B cell (primary cell): Measurements from ENCODE around the gene MAPKAP1. TPM values are rescaled to one million over a fixed set of nuclear protein-coding genes. Genes with fewer than 3 reads are reported as not detected.

Source experiments
- ATAC-seq: fragments of 200-7000 bp; cut with Tn5 transposase; one replicate; pipeline ENCODE4 v1.10.0; 2021; ENCODE audit warnings: low read depth, mild to moderate bottlenecking, moderate number of reproducible peaks, moderate library complexity
- CTCF ChIA-PET: fragments of 350-600 bp; sonication (Branson Sonifier 250); formaldehyde crosslinking; loops from one replicate; lab custom pipeline; 2021; ENCODE audit warnings: antibody characterized with exemption, inconsistent platforms; lab: Charles Lee
- POLR2A ChIA-PET: fragments of 350-600 bp; sonication (Branson Sonifier 250); formaldehyde crosslinking; loops from one replicate; lab custom pipeline; 2021; ENCODE audit warnings: antibody characterized with exemption; lab: Charles Lee
- DNase-seq: peaks from one replicate; pipeline ENCODE4 v3.0.0; 2013
- H2AFZ ChIP-seq: 2 replicates; pipeline ENCODE4 v1.6.1; 2012; ENCODE audit warnings: mild to moderate bottlenecking, low read depth, low read length; ENCODE audit not compliant: insufficient read depth, poor library complexity, severe bottlenecking
- H3K27ac ChIP-seq, 2 donors: 1 replicate in 1 of 2; 2 replicates in 1 of 2; pipeline ENCODE4 v1.5.1; 2012 to 2013; ENCODE audit warnings: low read length in 2 of 2, mild to moderate bottlenecking in 2 of 2, moderate library complexity in 1 of 2
- H3K27me3 ChIP-seq, 4 experiments: fragments of 200-600 bp in 1 of 4; sonication (generic) in 1 of 4; replicated peaks in 1 of 4; 1 replicate in 2 of 4; 2 replicates in 2 of 4; pipeline versions ENCODE4 v1.6.1 to v1.7.0; 2013 to 2016; ENCODE audit warnings: low read length in 3 of 4, mild to moderate bottlenecking in 2 of 4, mixed read lengths in 1 of 4, moderate library complexity in 1 of 4; ENCODE audit not compliant: insufficient read depth in 4 of 4, control insufficient read depth in 3 of 4; ENCODE audit errors: control extremely low read depth in 1 of 4
- H3K36me3 ChIP-seq, 2 experiments: replicated peaks in 1 of 2; 1 replicate in 1 of 2; 2 replicates in 1 of 2; pipeline versions ENCODE4 v1.6.1 to v1.7.1; 2013; ENCODE audit warnings: low read length in 1 of 2; ENCODE audit not compliant: insufficient read depth in 2 of 2, control insufficient read depth in 1 of 2; ENCODE audit errors: control extremely low read depth in 1 of 2, extremely low read depth in 1 of 2
- H3K4me1 ChIP-seq, 2 donors: fragments of 200-600 bp in 1 of 2; sonication (generic) in 1 of 2; 1 replicate in 1 of 2; 2 replicates in 1 of 2; pipeline versions ENCODE4 v1.5.1 to v1.6.1; 2013 to 2017; ENCODE audit warnings: low read length in 2 of 2; ENCODE audit not compliant: control insufficient read depth in 2 of 2, insufficient read depth in 2 of 2
- H3K4me2 ChIP-seq: replicated peaks from 2 replicates; pipeline ENCODE3; 2012; ENCODE audit warnings: mild to moderate bottlenecking, low read depth, low read length; ENCODE audit not compliant: poor library complexity, severe bottlenecking
- H3K4me3 ChIP-seq, 5 experiments: fragments of 200-600 bp in 1 of 5; sonication (generic) in 1 of 5; 1 replicate in 3 of 5; 2 replicates in 2 of 5; pipeline versions ENCODE4 v1.5.1 to v1.7.0; 2011 to 2016; ENCODE audit warnings: low read length in 4 of 5, mild to moderate bottlenecking in 4 of 5, low read depth in 2 of 5, control low read depth in 1 of 5, moderate library complexity in 1 of 5; ENCODE audit not compliant: insufficient read depth in 1 of 5; ENCODE audit errors: control extremely low read depth in 1 of 5, extremely low read depth in 1 of 5
- H3K79me2 ChIP-seq: fragments of 200-600 bp; sonication (generic); one replicate; pipeline ENCODE4 v1.6.0; 2016; ENCODE audit warnings: low read length; ENCODE audit not compliant: control insufficient read depth, insufficient read depth
- H3K9ac ChIP-seq: fragments of 200-600 bp; sonication (generic); 2 replicates; pipeline ENCODE4 v1.6.1; 2017; ENCODE audit warnings: mild to moderate bottlenecking, low read length, moderate library complexity
- H3K9me3 ChIP-seq, 3 donors: one replicate each; pipeline versions ENCODE4 v1.6.1 to v1.7.1; 2013; ENCODE audit warnings: low read length in 2 of 3; ENCODE audit not compliant: control insufficient read depth in 2 of 3, insufficient read depth in 1 of 3; ENCODE audit errors: control extremely low read depth in 1 of 3
- H4K20me1 ChIP-seq: 2 replicates; pipeline ENCODE4 v1.6.0; 2012; ENCODE audit warnings: mild to moderate bottlenecking, low read length; ENCODE audit not compliant: insufficient read depth, control insufficient read depth, poor library complexity, severe bottlenecking
- H3K27ac Mint-ChIP-seq: one replicate; pipeline ENCODE4 v1.8.0; 2021; ENCODE audit warnings: mixed read lengths
- H3K27me3 Mint-ChIP-seq: one replicate; pipeline ENCODE4 v1.8.0; 2021; ENCODE audit warnings: mixed read lengths
- H3K4me1 Mint-ChIP-seq: one replicate; pipeline ENCODE4 v1.8.0; 2021; ENCODE audit warnings: mixed read lengths
- H3K4me3 Mint-ChIP-seq: one replicate; pipeline ENCODE4 v1.8.0; 2021; ENCODE audit warnings: mixed read lengths
- H3K9me3 Mint-ChIP-seq: one replicate; pipeline ENCODE4 v1.8.0; 2022; ENCODE audit warnings: mixed read lengths; ENCODE audit not compliant: insufficient read depth
- EZH2 ChIP-seq: IDR thresholded peaks from 2 replicates; pipeline ENCODE4 v1.6.1; 2012; ENCODE audit warnings: borderline replicate concordance, low read depth, mild to moderate bottlenecking, moderate library complexity, low read length; ENCODE audit not compliant: insufficient read depth, poor library complexity, severe bottlenecking
- WGBS: methylation state at CpG from one replicate; pipeline ENCODE4 v1.1.5; 2013; ENCODE audit warnings: missing lambda C conversion rate; ENCODE audit not compliant: insufficient coverage; 5-methylcytosine and 5-hydroxymethylcytosine counted together
- intact Hi-C: fragments of 100-400 bp; cut with micrococcal nuclease; formaldehyde crosslinking; loops from one replicate; pipeline ENCODE4 v1.10.0; 2022
- polyA plus RNA-seq: library from polyadenylated mRNA; depleted of rRNA; stranded (reverse); fragments of >200 nt; gene quantifications from 2 replicates; pipeline ENCODE4 v1.2.3, GENCODE V29; 2012
- total RNA-seq, 2 donors: library from RNA; stranded (reverse); fragments of 120-200 nt in 1 of 2; gene quantifications; 1 replicate in 1 of 2; 2 replicates in 1 of 2; pipeline versions ENCODE4 v1.2.3 to v1.2.4, GENCODE V29; 2013 to 2022
- TF ChIP-seq, protein P1 (sequence below): fragments of 200-600 bp; IDR thresholded peaks from one replicate; pipeline ENCODE4 v1.8.0; 2022; ENCODE audit warnings: antibody characterized with exemption, mild to moderate bottlenecking

The MAPKAP1 gene
- total and polyA plus RNA-seq, 2 donors (not counting 1 experiment from before 2014, with no cell fraction given): 51.6 to 62.4 TPM

DNA sequence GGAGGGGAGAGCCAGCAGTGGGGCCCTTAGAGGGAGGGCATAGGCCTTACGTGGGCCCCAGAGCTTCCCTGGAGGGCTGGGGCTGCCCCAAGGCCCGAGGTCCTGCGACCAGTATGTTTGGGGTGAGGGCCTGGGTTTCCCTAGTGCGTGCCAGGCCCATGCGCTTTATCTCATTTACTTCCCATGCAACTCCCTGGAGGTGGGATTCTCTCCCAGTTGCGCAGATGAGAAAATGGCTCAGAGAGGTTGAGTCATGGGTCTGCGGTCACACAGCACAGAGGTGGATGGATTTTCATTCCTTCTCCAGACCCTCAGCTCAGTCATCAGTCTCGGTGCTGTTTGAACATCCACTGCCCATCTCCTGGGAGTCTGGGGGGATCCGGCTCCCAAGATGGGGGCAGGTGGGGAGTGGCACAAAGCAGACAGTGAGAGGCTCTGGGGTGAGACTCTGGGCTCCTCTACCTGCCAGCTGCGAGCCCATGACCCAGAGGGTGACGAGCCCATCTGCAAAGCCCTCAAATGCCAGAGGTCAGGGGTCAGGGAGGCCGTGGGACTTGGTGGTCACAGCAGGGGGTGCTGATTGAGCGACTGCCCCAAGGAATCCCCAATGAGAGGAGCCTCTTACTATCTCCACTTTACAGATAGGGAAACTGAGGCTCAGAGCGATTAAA, 274.2 kb downstream of the MAPKAP1 start:
- Histone ChIP-seq H3K36me3 (peaks cover 0 to 3% of the 10 kb centered on the region in 2 experiments), H3K27me3 (no peaks in the 10 kb centered on the region), H4K20me1 (no peaks in the 10 kb centered on the region), H3K4me1 (no peaks in the 10 kb centered on the region), H3K4me2 (no peak overlapping the region), H3K27ac (no peak overlapping the region), H2AFZ (no peak overlapping the region), H3K9ac (no peak overlapping the region), H3K79me2 (no peaks in the 10 kb centered on the region), H3K4me3 (no peak overlapping the region), H3K9me3 (no peaks in the 10 kb centered on the region)
- no peak overlapping the region for H3K4me3 Mint-ChIP-seq
- H3K27me3 Mint-ChIP-seq: no peaks in the 10 kb centered on the region
- H3K9me3 Mint-ChIP-seq: no peaks in the 10 kb centered on the region
- intact Hi-C loops: no loop called here
- ChIA-PET CTCF (no interaction called here), POLR2A (no interaction called here)
- no peak for TF ChIP-seq EZH2
- TF ChIP-seq, protein P1, sequence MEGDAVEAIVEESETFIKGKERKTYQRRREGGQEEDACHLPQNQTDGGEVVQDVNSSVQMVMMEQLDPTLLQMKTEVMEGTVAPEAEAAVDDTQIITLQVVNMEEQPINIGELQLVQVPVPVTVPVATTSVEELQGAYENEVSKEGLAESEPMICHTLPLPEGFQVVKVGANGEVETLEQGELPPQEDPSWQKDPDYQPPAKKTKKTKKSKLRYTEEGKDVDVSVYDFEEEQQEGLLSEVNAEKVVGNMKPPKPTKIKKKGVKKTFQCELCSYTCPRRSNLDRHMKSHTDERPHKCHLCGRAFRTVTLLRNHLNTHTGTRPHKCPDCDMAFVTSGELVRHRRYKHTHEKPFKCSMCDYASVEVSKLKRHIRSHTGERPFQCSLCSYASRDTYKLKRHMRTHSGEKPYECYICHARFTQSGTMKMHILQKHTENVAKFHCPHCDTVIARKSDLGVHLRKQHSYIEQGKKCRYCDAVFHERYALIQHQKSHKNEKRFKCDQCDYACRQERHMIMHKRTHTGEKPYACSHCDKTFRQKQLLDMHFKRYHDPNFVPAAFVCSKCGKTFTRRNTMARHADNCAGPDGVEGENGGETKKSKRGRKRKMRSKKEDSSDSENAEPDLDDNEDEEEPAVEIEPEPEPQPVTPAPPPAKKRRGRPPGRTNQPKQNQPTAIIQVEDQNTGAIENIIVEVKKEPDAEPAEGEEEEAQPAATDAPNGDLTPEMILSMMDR: no peak
- H3K27ac Mint-ChIP-seq: no peak overlapping the region
- DNase-seq: no peak
- peaks cover 2% of the 10 kb centered on the region for H3K4me1 Mint-ChIP-seq
- WGBS: 88% methylated on average over 11 of the region's 14 CpGs
- no peak for ATAC-seq

DNA sequence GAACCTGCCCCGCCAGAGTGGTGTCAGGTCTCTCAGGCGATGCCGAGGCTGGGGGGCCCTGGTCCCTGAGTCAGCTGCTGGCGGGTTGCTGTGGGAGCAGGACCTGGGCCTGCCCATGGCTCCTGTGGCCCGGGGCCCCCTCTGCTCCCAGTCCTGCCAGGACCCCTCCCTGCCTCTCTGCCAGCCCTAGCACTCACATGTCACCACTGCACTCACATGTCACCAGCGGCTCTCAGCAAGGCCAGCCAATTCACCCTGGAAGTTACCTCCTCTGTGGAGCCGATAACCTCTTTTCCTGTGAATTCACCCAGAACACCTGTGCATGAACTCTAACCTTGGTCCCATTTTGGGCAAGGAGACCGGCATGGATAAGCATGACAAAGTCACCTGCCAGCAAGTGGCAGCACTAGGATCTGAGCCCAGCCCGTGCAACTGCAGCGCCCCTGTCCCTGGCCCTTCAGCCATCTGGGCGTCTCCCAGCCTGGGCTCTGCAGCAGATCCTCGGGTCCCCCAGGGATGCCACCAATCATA, 275.2 kb downstream of the MAPKAP1 start:
- Mint-ChIP-seq H3K4me1 (peaks cover under 1% of the 10 kb centered on the region), H3K9me3 (no peaks in the 10 kb centered on the region), H3K27ac (no peak overlapping the region), H3K4me3 (no peak overlapping the region), H3K27me3 (no peaks in the 10 kb centered on the region)
- Histone ChIP-seq H3K4me3 (no peak overlapping the region), H3K27me3 (no peaks in the 10 kb centered on the region), H3K27ac (no peak overlapping the region), H3K36me3 (no peaks in the 10 kb centered on the region), H3K4me2 (no peak overlapping the region), H3K4me1 (no peaks in the 10 kb centered on the region), H3K9me3 (no peaks in the 10 kb centered on the region), H4K20me1 (no peaks in the 10 kb centered on the region), H2AFZ (no peak overlapping the region), H3K79me2 (no peaks in the 10 kb centered on the region), H3K9ac (no peak overlapping the region)
- 75% methylated on average over 11 of the region's 12 CpGs for WGBS
- no peak for DNase-seq
- intact Hi-C loops: no loop called here
- no peak for ATAC-seq
- ChIA-PET CTCF (no interaction called here), POLR2A (no interaction called here)
- no peak for TF ChIP-seq EZH2
